GM23248 (cell line): ENCODE data around the gene MGAT4A. TPM values are rescaled to one million over a fixed set of nuclear protein-coding genes. Genes with fewer than 3 reads are reported as not detected.

Experiments used
- DNase-seq: peaks from one replicate; pipeline ENCODE4 v3.0.0-alpha.2; 2015
- H2AFZ ChIP-seq: fragments of 200-600 bp; sonication (generic); 2 replicates; pipeline ENCODE4 v1.6.1; 2016; ENCODE audit warnings: antibody characterized with exemption
- H3F3A ChIP-seq: fragments of 200-600 bp; sonication (generic); 2 replicates; pipeline ENCODE4 v1.6.1; 2016; ENCODE audit warnings: mild to moderate bottlenecking, antibody characterized with exemption, mixed run types; ENCODE audit not compliant: insufficient read depth
- H3K27ac ChIP-seq: fragments of 200-600 bp; sonication (generic); 2 replicates; pipeline ENCODE4 v1.5.1; 2016; ENCODE audit warnings: mild to moderate bottlenecking
- H3K27me3 ChIP-seq: fragments of 200-600 bp; sonication (generic); replicated peaks from 2 replicates; pipeline ENCODE4 v1.6.1; 2016; ENCODE audit warnings: mild to moderate bottlenecking; ENCODE audit not compliant: insufficient read depth
- H3K36me3 ChIP-seq: fragments of 200-600 bp; sonication (generic); 2 replicates; pipeline ENCODE4 v1.6.1; 2016; ENCODE audit warnings: low read depth, mild to moderate bottlenecking
- H3K4me1 ChIP-seq: fragments of 200-600 bp; sonication (generic); 2 replicates; pipeline ENCODE4 v1.6.1; 2016; ENCODE audit warnings: mild to moderate bottlenecking; ENCODE audit not compliant: insufficient read depth
- H3K4me2 ChIP-seq: fragments of 200-600 bp; sonication (generic); one replicate; pipeline ENCODE4 v1.6.1; 2016; ENCODE audit warnings: mild to moderate bottlenecking; ENCODE audit not compliant: unreplicated experiment
- H3K4me3 ChIP-seq: fragments of 200-600 bp; sonication (generic); 2 replicates; pipeline ENCODE4 v1.5.1; 2016; ENCODE audit warnings: mild to moderate bottlenecking
- H3K79me2 ChIP-seq: fragments of 200-600 bp; sonication (generic); 2 replicates; pipeline ENCODE4 v1.6.1; 2016; ENCODE audit warnings: mild to moderate bottlenecking; ENCODE audit not compliant: insufficient read depth
- H3K9ac ChIP-seq: fragments of 200-600 bp; sonication (generic); 2 replicates; pipeline ENCODE4 v1.6.1; 2016; ENCODE audit warnings: mild to moderate bottlenecking
- H3K9me2 ChIP-seq: fragments of 200-600 bp; sonication (generic); 2 replicates; pipeline ENCODE4 v1.6.1; 2016; ENCODE audit warnings: mixed run types, mild to moderate bottlenecking, moderate library complexity; ENCODE audit not compliant: insufficient read depth
- H3K9me3 ChIP-seq: fragments of 200-600 bp; sonication (generic); one replicate; pipeline ENCODE4 v1.6.1; 2017; ENCODE audit warnings: low read depth
- H4K20me1 ChIP-seq: fragments of 200-600 bp; sonication (generic); 2 replicates; pipeline ENCODE4 v1.6.0; 2016; ENCODE audit not compliant: insufficient read depth
- EZH2 ChIP-seq: fragments of 200-600 bp; sonication (generic); IDR thresholded peaks from 2 replicates; pipeline ENCODE4 v1.6.1; 2018; ENCODE audit warnings: antibody characterized with exemption, mild to moderate bottlenecking; ENCODE audit not compliant: insufficient read depth, poor library complexity, severe bottlenecking
- EZH2phosphoT487 ChIP-seq: fragments of 200-600 bp; sonication (generic); IDR thresholded peaks from 2 replicates; pipeline ENCODE4 v1.6.1; 2018; ENCODE audit warnings: antibody characterized with exemption, moderate library complexity, mild to moderate bottlenecking, low read depth; ENCODE audit not compliant: insufficient read depth
- WGBS, 2 experiments: methylation state at CpG; one replicate each; pipeline ENCODE4 v1.1.6; 2015 to 2017; ENCODE audit warnings: low lambda C conversion rate in 2 of 2, low coverage in 1 of 2; ENCODE audit errors: missing lambda C conversion rate in 2 of 2; 5-methylcytosine and 5-hydroxymethylcytosine counted together
- in situ Hi-C: fragments of 300-500 bp; cut with MboI; formaldehyde crosslinking; loops from 2 replicates; pipeline ENCODE4 v1.15.0; 2020
- polyA plus RNA-seq: library from polyadenylated mRNA; unstranded; fragments of >200 nt; fragmentation: Nextera tagmentation; extraction: Ambion mirVana; gene quantifications from 2 replicates; pipeline ENCODE4 v1.2.1, GENCODE V29; 2016
- total RNA-seq: library from RNA; depleted of rRNA; stranded (reverse); fragments of >200 nt; shearing (Covaris generic); gene quantifications from 2 replicates; pipeline ENCODE4 v1.2.3, GENCODE V29; 2014

The MGAT4A gene
- total and polyA plus RNA-seq, 2 experiments from 2014 or later, result under 0.01 TPM; not detected in 1

GRCh38 chr2:98717621-98718020 lies 13.3 kb downstream of the MGAT4A start:
- Histone ChIP-seq H4K20me1 (no peaks in the 10 kb centered on the region), H3K4me2 (no peak overlapping the region), H3K36me3 (no peaks in the 10 kb centered on the region), H3K9me3 (no peaks in the 10 kb centered on the region), H3K79me2 (no peaks in the 10 kb centered on the region), H3K27ac (no peak overlapping the region), H2AFZ (no peak overlapping the region), H3K4me3 (no peak overlapping the region), H3K9me2 (no peaks in the 10 kb centered on the region), H3K4me1 (no peaks in the 10 kb centered on the region), H3K27me3 (peaks cover 15% of the 10 kb centered on the region; the same call in 1 of the 2 replicates), H3F3A (no peaks in the 10 kb centered on the region), H3K9ac (no peak overlapping the region)
- in situ Hi-C loops, result no loop called here
- no peak for TF ChIP-seq EZH2phosphoT487
- no peak for TF ChIP-seq EZH2
- no peak for DNase-seq
- 4% methylated on average over 6 of the region's 6 CpGs for WGBS, 2 experiments

- Histone ChIP-seq H3K4me1 (no peaks in the 10 kb centered on the region), H3K27me3 (peaks cover 12% of the 10 kb centered on the region; the same call in 1 of the 2 replicates), H3K4me2 (no peak overlapping the region), H3K9me3 (no peaks in the 10 kb centered on the region), H3K27ac (no peak overlapping the region), H3K9ac (no peak overlapping the region), H3K9me2 (no peaks in the 10 kb centered on the region), H3K79me2 (no peaks in the 10 kb centered on the region), H3K4me3 (no peak overlapping the region), H2AFZ (no peak overlapping the region), H3K36me3 (no peaks in the 10 kb centered on the region), H3F3A (no peaks in the 10 kb centered on the region), H4K20me1 (no peaks in the 10 kb centered on the region)
- TF ChIP-seq EZH2phosphoT487 (no peak), EZH2 (no peak)
- DNase-seq, result no peak
- WGBS, 2 experiments, result 81 to 85% methylated on average over 5 of the region's 5 CpGs
- in situ Hi-C loops, result no loop called here
Observed at GRCh38 chr2:98716786-98717185, 14.1 kb downstream of the MGAT4A start.

- no peaks in the 10 kb centered on the region for H3K4me1 ChIP-seq
- no peak overlapping the region for H3K4me2 ChIP-seq
- H3K79me2 ChIP-seq, result no peaks in the 10 kb centered on the region
- H3K9me2 ChIP-seq, result no peaks in the 10 kb centered on the region
- H3F3A ChIP-seq, result no peaks in the 10 kb centered on the region
- no peaks in the 10 kb centered on the region for H4K20me1 ChIP-seq
- in situ Hi-C loops, result no loop called here
- no peak overlapping the region for H3K27ac ChIP-seq
- TF ChIP-seq EZH2 (no peak), EZH2phosphoT487 (no peak)
- peaks cover 6% of the 10 kb centered on the region; the same call in 1 of the 2 replicates for H3K27me3 ChIP-seq
- H2AFZ ChIP-seq, result no peak overlapping the region
- H3K9me3 ChIP-seq, result no peaks in the 10 kb centered on the region
- DNase-seq, result no peak
- no peaks in the 10 kb centered on the region for H3K36me3 ChIP-seq
- 69 to 80% methylated on average over 9 of the region's 9 CpGs for WGBS, 2 experiments
- no peak overlapping the region for H3K9ac ChIP-seq
- H3K4me3 ChIP-seq, result no peak overlapping the region
Observed at GRCh38 chr2:98715812-98716451, 15.0 kb downstream of the MGAT4A start.

GRCh38 chr2:98713332-98714015 lies 17.5 kb downstream of the MGAT4A start:
- WGBS, 2 experiments, result 49 to 52% methylated on average over 4 of the region's 4 CpGs
- no peaks in the 10 kb centered on the region for H3K36me3 ChIP-seq
- H3K4me3 ChIP-seq, result no peak overlapping the region
- TF ChIP-seq EZH2, result no peak
- no peak for TF ChIP-seq EZH2phosphoT487
- no peaks in the 10 kb centered on the region for H3K9me3 ChIP-seq
- H3K27ac ChIP-seq, result no peak overlapping the region
- H3K79me2 ChIP-seq, result no peaks in the 10 kb centered on the region
- no peaks in the 10 kb centered on the region for H3K9me2 ChIP-seq
- no peak overlapping the region for H3K9ac ChIP-seq
- H3F3A ChIP-seq, result no peaks in the 10 kb centered on the region
- peaks cover 7% of the 10 kb centered on the region; the same call in 1 of the 2 replicates for H3K27me3 ChIP-seq
- DNase-seq, result no peak
- H3K4me2 ChIP-seq, result no peak overlapping the region
- H4K20me1 ChIP-seq, result no peaks in the 10 kb centered on the region
- no peak overlapping the region for H2AFZ ChIP-seq
- H3K4me1 ChIP-seq, result no peaks in the 10 kb centered on the region
- in situ Hi-C loops, result no loop called here
